Ishikawa (cell line): ENCODE results near the gene STX1B.

Experiments
- CEBPB ChIP-seq: IDR thresholded peaks from 2 replicates; pipeline ENCODE4 v1.6.1; 2012
- CREB1 ChIP-seq: IDR thresholded peaks from 2 replicates; pipeline ENCODE4 v1.6.1; 2012; ENCODE audit warnings: low read depth
- EP300 ChIP-seq: IDR thresholded peaks from 2 replicates; pipeline ENCODE4 v1.6.1; 2012; ENCODE audit warnings: borderline replicate concordance
- FOXM1 ChIP-seq: IDR thresholded peaks from 2 replicates; pipeline ENCODE4 v1.6.1; 2012; ENCODE audit warnings: low read depth, borderline replicate concordance
- NFIC ChIP-seq: IDR thresholded peaks from 2 replicates; pipeline ENCODE4 v1.6.1; 2012
- RAD21 ChIP-seq: IDR thresholded peaks from 2 replicates; pipeline ENCODE4 v1.6.1; 2012; ENCODE audit warnings: low read depth
- REST ChIP-seq: IDR thresholded peaks from 2 replicates; pipeline ENCODE4 v1.6.1; 2012; ENCODE audit warnings: low read depth, mild to moderate bottlenecking
- TAF1 ChIP-seq: IDR thresholded peaks from 2 replicates; pipeline ENCODE4 v1.6.1; 2012; ENCODE audit warnings: low read depth, mild to moderate bottlenecking
- TCF12 ChIP-seq: IDR thresholded peaks from 2 replicates; pipeline ENCODE4 v1.6.1; 2012; ENCODE audit warnings: low read depth
- YY1 ChIP-seq: IDR thresholded peaks from 2 replicates; pipeline ENCODE4 v1.6.1; 2012; ENCODE audit warnings: low read depth

GRCh38 chr16:30989469-30990047 lies 20.9 kb downstream of the STX1B start:
- TF ChIP-seq EP300 (no peak), CREB1 (no peak), TAF1 (no peak), FOXM1 (no peak), REST (no peak), RAD21 (no peak), CEBPB (no peak), YY1 (no peak), TCF12 (no peak), NFIC (no peak)
